Keratinocyte (primary cell): ENCODE measurements around the gene NRSN2. TPM values are rescaled to one million over a fixed set of nuclear protein-coding genes. Genes with fewer than 3 reads are reported as not detected.

ENCODE experiments used
- DNase-seq: peaks from one replicate; pipeline ENCODE4 v3.0.0-alpha.2; 2011; ENCODE audit warnings: low read depth, missing footprints, low spot score
- FAIRE-seq: peaks from 2 replicates; lab custom pipeline; 2011; peaks lifted over from hg19 to GRCh38; lab: Jason Lieb, UNC
- H2AFZ ChIP-seq: 2 replicates; pipeline ENCODE4 v1.6.0; 2012; ENCODE audit warnings: low read length, control low read depth, inconsistent platforms; ENCODE audit not compliant: control insufficient read depth
- H3K27ac ChIP-seq: 2 replicates; pipeline ENCODE4 v1.5.1; 2011; ENCODE audit warnings: low read length; ENCODE audit not compliant: control insufficient read depth, insufficient read depth
- H3K27me3 ChIP-seq: 3 replicates; pipeline ENCODE4 v1.6.0; 2011; ENCODE audit warnings: low read length; ENCODE audit not compliant: control insufficient read depth, insufficient read depth; ENCODE audit errors: extremely low read depth
- H3K36me3 ChIP-seq, 2 experiments: 2 replicates in 1 of 2; 3 replicates in 1 of 2; pipeline ENCODE4 v1.5.1; 2011; ENCODE audit warnings: low read length in 2 of 2, mild to moderate bottlenecking in 1 of 2; ENCODE audit not compliant: control insufficient read depth in 2 of 2, insufficient read depth in 2 of 2; ENCODE audit errors: extremely low read depth in 1 of 2
- H3K4me1 ChIP-seq: 3 replicates; pipeline ENCODE4 v1.5.1; 2011; ENCODE audit warnings: low read length; ENCODE audit not compliant: control insufficient read depth, insufficient read depth; ENCODE audit errors: extremely low read depth
- H3K4me2 ChIP-seq: 3 replicates; pipeline ENCODE4 v1.6.0; 2011; ENCODE audit warnings: low read depth, low read length; ENCODE audit not compliant: control insufficient read depth, insufficient read depth; ENCODE audit errors: extremely low read depth
- H3K4me3 ChIP-seq, 3 experiments: fragments of 200-600 bp in 1 of 3; sonication (generic) in 1 of 3; 2 replicates in 2 of 3; 3 replicates in 1 of 3; pipeline ENCODE4 v1.5.1; 2011 to 2016; ENCODE audit warnings: low read length in 3 of 3, mild to moderate bottlenecking in 3 of 3, control low read depth in 2 of 3, inconsistent platforms in 1 of 3, low read depth in 1 of 3, mixed read lengths in 1 of 3, mixed run types in 1 of 3, moderate library complexity in 1 of 3; ENCODE audit not compliant: control insufficient read depth in 2 of 3, insufficient read depth in 2 of 3; ENCODE audit errors: extremely low read depth in 1 of 3
- H3K79me2 ChIP-seq: 2 replicates; pipeline ENCODE4 v1.6.0; 2012; ENCODE audit warnings: low read length; ENCODE audit not compliant: control insufficient read depth, insufficient read depth
- H3K9ac ChIP-seq: 3 replicates; pipeline ENCODE4 v1.6.0; 2011; ENCODE audit warnings: low read length; ENCODE audit not compliant: control insufficient read depth, insufficient read depth; ENCODE audit errors: extremely low read depth
- H3K9me1 ChIP-seq: 3 replicates; pipeline ENCODE4 v1.6.0; 2011; ENCODE audit warnings: low read length; ENCODE audit not compliant: control insufficient read depth, insufficient read depth; ENCODE audit errors: extremely low read depth
- H3K9me3 ChIP-seq: 2 replicates; pipeline ENCODE4 v1.5.1; 2012; ENCODE audit warnings: low read depth, low read length; ENCODE audit not compliant: control insufficient read depth
- H4K20me1 ChIP-seq: 3 replicates; pipeline ENCODE4 v1.6.0; 2011; ENCODE audit warnings: low read length; ENCODE audit not compliant: control insufficient read depth, insufficient read depth; ENCODE audit errors: extremely low read depth
- EZH2 ChIP-seq: IDR thresholded peaks from one replicate; pipeline ENCODE4 v1.6.1; 2012; ENCODE audit warnings: inconsistent platforms, mild to moderate bottlenecking, low read length, moderate library complexity
- dilution Hi-C: fragments of 300-500 bp; cut with MboI; formaldehyde crosslinking; loops from one replicate; pipeline ENCODE4 v1.7.0; 2020; ENCODE audit warnings: low sequenced_read_pairs; ENCODE audit not compliant: extremely low pct_ligation_motif_present
- polyA plus RNA-seq, 5 experiments: library from polyadenylated mRNA; depleted of rRNA in 3 of 5; stranded (reverse) in 3 of 5; stranded (forward) in 1 of 5; unstranded in 1 of 5; fragments of >200 nt; gene quantifications; 1 replicate in 1 of 5; 2 replicates in 3 of 5; 3 replicates in 1 of 5; pipeline versions ENCODE4 v1.2.1 to v1.2.3, GENCODE V29; 2011 to 2012; ENCODE audit warnings: missing spikeins in 2 of 5, low read depth in 1 of 5, low replicate concordance in 1 of 5
- TF ChIP-seq, protein P1 (sequence below), 3 experiments: IDR thresholded peaks in 1 of 3; conservative IDR thresholded peaks in 1 of 3; optimal IDR thresholded peaks in 1 of 3; 2 replicates in 2 of 3; 3 replicates in 1 of 3; pipeline versions ENCODE3 to v1.5.1; 2011; ENCODE audit warnings: low read length in 3 of 3, mild to moderate bottlenecking in 3 of 3, moderate library complexity in 2 of 3, control low read depth in 1 of 3, inconsistent platforms in 1 of 3; ENCODE audit not compliant: insufficient read depth in 2 of 3; ENCODE audit errors: extremely low read depth in 1 of 3

NRSN2 gene
- polyA plus RNA-seq, 1 donor (not counting 4 experiments of a cell fraction or from before 2014, with no cell fraction given), result 10.4 TPM

DNA sequence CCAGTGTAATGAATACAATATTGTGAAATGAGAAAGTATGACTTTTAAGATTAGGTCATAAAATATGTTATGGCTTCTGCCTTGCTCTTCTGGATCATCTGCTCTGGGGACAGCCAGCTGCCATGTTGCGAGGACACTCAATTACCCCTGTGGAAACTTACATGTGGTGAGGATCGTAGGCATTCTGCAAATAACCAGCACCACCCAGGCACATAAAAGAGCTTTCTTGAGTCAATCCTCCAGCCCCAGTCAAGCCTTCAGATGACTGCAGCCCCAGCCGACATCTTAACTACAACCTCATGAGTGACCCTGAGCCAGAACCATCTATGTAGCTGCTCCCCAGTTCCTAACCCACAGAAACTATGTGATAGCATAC is 56.7 kb downstream of the NRSN2 start:
- no peak for TF ChIP-seq EZH2
- TF ChIP-seq, protein P1, sequence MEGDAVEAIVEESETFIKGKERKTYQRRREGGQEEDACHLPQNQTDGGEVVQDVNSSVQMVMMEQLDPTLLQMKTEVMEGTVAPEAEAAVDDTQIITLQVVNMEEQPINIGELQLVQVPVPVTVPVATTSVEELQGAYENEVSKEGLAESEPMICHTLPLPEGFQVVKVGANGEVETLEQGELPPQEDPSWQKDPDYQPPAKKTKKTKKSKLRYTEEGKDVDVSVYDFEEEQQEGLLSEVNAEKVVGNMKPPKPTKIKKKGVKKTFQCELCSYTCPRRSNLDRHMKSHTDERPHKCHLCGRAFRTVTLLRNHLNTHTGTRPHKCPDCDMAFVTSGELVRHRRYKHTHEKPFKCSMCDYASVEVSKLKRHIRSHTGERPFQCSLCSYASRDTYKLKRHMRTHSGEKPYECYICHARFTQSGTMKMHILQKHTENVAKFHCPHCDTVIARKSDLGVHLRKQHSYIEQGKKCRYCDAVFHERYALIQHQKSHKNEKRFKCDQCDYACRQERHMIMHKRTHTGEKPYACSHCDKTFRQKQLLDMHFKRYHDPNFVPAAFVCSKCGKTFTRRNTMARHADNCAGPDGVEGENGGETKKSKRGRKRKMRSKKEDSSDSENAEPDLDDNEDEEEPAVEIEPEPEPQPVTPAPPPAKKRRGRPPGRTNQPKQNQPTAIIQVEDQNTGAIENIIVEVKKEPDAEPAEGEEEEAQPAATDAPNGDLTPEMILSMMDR (optimal IDR thresholded peaks at IDR 0.05 in 1 of 3, IDR thresholded peaks at IDR 0.05 in 1 of 3, conservative IDR thresholded peaks at IDR 0.05 in 1 of 3; ENCODE audit: extremely low read depth in 1 of 3, insufficient read depth in 2 of 3, low read length in 3 of 3), result no peak
- no peak for DNase-seq
- dilution Hi-C loops, result no loop called here
- H3K4me3 ChIP-seq, result no peak overlapping the region
- no peak for FAIRE-seq
- no peak overlapping the region for H3K27ac ChIP-seq
- H3K4me1 ChIP-seq, result peaks cover 39% of the 10 kb centered on the region
- H3K36me3 ChIP-seq, result no peaks in the 10 kb centered on the region
- no peaks in the 10 kb centered on the region for H4K20me1 ChIP-seq
- peaks cover 4% of the 10 kb centered on the region for H3K79me2 ChIP-seq
- H3K4me2 ChIP-seq, result no peak overlapping the region
- no peak overlapping the region for H2AFZ ChIP-seq
- H3K9ac ChIP-seq, result no peak overlapping the region
- H3K27me3 ChIP-seq, result no peaks in the 10 kb centered on the region
- H3K9me3 ChIP-seq, result no peaks in the 10 kb centered on the region
- peaks cover 4% of the 10 kb centered on the region for H3K9me1 ChIP-seq

DNA sequence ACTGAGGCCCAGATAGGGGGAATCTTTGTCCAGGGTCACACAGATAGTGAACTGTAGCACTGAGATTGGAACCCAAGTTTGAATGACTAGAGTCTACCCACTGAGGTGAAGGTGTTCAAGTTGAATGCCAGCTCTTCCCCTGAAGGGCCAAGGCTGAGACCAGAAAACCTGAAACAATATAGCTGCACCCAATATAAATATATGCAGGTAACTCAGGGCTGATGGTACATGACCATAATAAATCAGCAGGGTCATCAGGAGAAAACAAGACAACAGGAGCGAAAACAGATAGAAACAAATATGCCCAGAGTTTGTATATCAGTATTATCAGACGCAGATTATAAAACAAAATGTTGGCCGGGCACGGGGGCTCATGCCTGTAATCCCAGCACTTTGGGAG is 57.2 kb downstream of the NRSN2 start:
- FAIRE-seq, result no peak
- H3K9me3 ChIP-seq, result no peaks in the 10 kb centered on the region
- no peaks in the 10 kb centered on the region for H3K27me3 ChIP-seq
- no peak for DNase-seq
- H2AFZ ChIP-seq, result no peak overlapping the region
- no peak overlapping the region for H3K9ac ChIP-seq
- no peaks in the 10 kb centered on the region for H4K20me1 ChIP-seq
- dilution Hi-C loops, result no loop called here
- H3K4me3 ChIP-seq, result no peak overlapping the region
- H3K4me1 ChIP-seq, result peaks cover 39% of the 10 kb centered on the region
- H3K36me3 ChIP-seq, result no peaks in the 10 kb centered on the region
- H3K79me2 ChIP-seq, result peaks cover 10% of the 10 kb centered on the region
- H3K27ac ChIP-seq, result no peak overlapping the region
- no peak overlapping the region for H3K4me2 ChIP-seq
- H3K9me1 ChIP-seq, result peaks cover 4% of the 10 kb centered on the region
- no peak for TF ChIP-seq EZH2
- TF ChIP-seq, protein P1 (optimal IDR thresholded peaks at IDR 0.05 in 1 of 3, IDR thresholded peaks at IDR 0.05 in 1 of 3, conservative IDR thresholded peaks at IDR 0.05 in 1 of 3; ENCODE audit: extremely low read depth in 1 of 3, insufficient read depth in 2 of 3, low read length in 3 of 3), result no peak

Other genes with a start within 250 kb of the NRSN2 start
- gene DEFB126, start 204.5 kb upstream of the NRSN2 start, polyA plus RNA-seq, result not detected in 3 replicates
- gene DEFB127, start 189.7 kb upstream of the NRSN2 start, polyA plus RNA-seq, result not detected in 3 replicates
- gene DEFB128, start 157.4 kb upstream of the NRSN2 start, polyA plus RNA-seq, result not detected in 3 replicates
- not detected in 3 replicates for gene DEFB129, start 119.9 kb upstream of the NRSN2 start, polyA plus RNA-seq
- not detected in 3 replicates for gene DEFB132, start 89.4 kb upstream of the NRSN2 start, polyA plus RNA-seq
- gene C20orf96, start 56.4 kb upstream of the NRSN2 start, polyA plus RNA-seq, result 3.5 to 4.7 TPM (median 3.6 TPM) in 3 replicates
- 4.9 to 6.8 TPM (median 5.7 TPM) in 3 replicates for gene ZCCHC3, start 49.5 kb upstream of the NRSN2 start, polyA plus RNA-seq
- gene SOX12, start 21.6 kb upstream of the NRSN2 start, polyA plus RNA-seq, result 1.4 to 3.5 TPM (median 1.9 TPM) in 3 replicates
- 52.6 to 68.4 TPM (median 57.6 TPM) in 3 replicates for gene TRIB3, start 33.6 kb downstream of the NRSN2 start, polyA plus RNA-seq
- 83.3 to 136 TPM (median 129 TPM) in 3 replicates for gene RBCK1, start 61.2 kb downstream of the NRSN2 start, polyA plus RNA-seq
- gene TBC1D20, start 115.4 kb downstream of the NRSN2 start, polyA plus RNA-seq, result 24.5 to 31.1 TPM (median 29.0 TPM) in 3 replicates
- gene CSNK2A1, start 196.7 kb downstream of the NRSN2 start, polyA plus RNA-seq, result 79.7 to 122 TPM (median 115 TPM) in 3 replicates